ENCODE data around the gene GRAP. TPM values are rescaled to one million over a fixed set of nuclear protein-coding genes. Genes with fewer than 3 reads are reported as not detected.
A peak's percentile ranks its signal among the peaks of the same experiment; 100 is the strongest.

Gene GRAP
- total and polyA plus RNA-seq, 2 experiments from 2014 or later, result 0.54 TPM; not detected in 1

DNA sequence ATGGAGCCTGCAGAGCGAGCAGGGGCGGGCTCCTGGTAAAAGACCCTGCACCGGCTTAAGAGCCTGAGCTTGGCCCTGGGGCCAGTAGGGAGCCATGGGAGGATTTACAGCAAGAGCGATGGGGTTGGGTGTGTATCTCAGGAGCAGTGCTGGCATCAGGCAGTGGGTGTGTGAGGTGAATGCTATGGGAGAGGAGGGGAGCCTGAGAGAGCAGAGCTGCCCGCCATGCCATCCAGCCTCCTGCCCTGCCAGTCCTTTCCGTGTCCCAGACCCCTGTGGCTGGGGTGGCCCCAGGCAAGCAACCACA is 65.5 kb downstream of the GRAP start:
- H2AFZ ChIP-seq, result no peak overlapping the region
- no peaks in the 10 kb centered on the region for H3K27me3 ChIP-seq
- H3K4me2 ChIP-seq, result no peak overlapping the region

DNA sequence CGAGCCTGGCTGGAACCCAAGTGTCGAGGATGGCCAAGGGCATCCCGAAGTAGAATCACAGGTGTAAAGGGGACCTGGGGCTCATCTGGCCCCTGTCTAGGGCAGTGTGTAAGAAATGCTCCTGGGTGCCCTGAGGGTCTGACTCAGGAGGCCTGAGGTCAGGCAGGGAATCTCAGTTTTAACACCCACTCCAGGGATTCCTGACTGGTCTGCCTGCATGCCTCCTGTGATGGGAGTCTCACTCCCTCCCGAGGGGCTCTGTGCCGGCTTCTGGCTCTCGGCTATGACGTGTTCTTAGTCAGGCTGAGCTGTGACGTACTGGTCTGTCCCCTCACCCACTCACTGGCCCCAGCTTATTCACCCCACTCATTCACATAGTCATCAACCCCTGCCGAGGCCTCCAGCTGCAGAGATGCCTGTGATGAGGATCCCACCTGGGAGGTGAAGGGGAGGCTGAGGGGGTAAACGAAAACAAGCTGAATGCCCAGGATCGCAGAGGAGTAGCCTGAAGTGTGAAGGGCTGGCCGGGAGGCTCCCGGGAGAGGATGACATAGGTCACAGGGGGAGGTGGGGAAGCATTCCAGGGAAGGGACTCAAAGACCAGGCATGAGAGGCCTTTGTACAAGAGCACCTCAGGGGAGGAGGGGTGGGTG is 65.9 kb downstream of the GRAP start:
- WGBS (ENCODE audit: low lambda C conversion rate, missing lambda C conversion rate), result 82% methylated on average over 13 of the region's 13 CpGs
- H3K4me1 ChIP-seq (ENCODE audit: insufficient read depth), result peaks cover 12% of the 10 kb centered on the region
- no peak overlapping the region for H3K4me2 ChIP-seq
- no peaks in the 10 kb centered on the region for H3K27me3 ChIP-seq
- H3K36me3 ChIP-seq (replicated peaks; ENCODE audit: insufficient read depth, low read depth), result no peaks in the 10 kb centered on the region
- no peaks in the 10 kb centered on the region for H3K9me3 ChIP-seq (ENCODE audit: low read depth)
- no peaks in the 10 kb centered on the region for H3K9me2 ChIP-seq (replicated peaks; ENCODE audit: insufficient read depth)
- no peak overlapping the region for H2AFZ ChIP-seq
- no peaks in the 10 kb centered on the region for H4K20me1 ChIP-seq (ENCODE audit: insufficient read depth, poor library complexity, severe bottlenecking)
- TF ChIP-seq, protein P1, sequence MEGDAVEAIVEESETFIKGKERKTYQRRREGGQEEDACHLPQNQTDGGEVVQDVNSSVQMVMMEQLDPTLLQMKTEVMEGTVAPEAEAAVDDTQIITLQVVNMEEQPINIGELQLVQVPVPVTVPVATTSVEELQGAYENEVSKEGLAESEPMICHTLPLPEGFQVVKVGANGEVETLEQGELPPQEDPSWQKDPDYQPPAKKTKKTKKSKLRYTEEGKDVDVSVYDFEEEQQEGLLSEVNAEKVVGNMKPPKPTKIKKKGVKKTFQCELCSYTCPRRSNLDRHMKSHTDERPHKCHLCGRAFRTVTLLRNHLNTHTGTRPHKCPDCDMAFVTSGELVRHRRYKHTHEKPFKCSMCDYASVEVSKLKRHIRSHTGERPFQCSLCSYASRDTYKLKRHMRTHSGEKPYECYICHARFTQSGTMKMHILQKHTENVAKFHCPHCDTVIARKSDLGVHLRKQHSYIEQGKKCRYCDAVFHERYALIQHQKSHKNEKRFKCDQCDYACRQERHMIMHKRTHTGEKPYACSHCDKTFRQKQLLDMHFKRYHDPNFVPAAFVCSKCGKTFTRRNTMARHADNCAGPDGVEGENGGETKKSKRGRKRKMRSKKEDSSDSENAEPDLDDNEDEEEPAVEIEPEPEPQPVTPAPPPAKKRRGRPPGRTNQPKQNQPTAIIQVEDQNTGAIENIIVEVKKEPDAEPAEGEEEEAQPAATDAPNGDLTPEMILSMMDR (IDR thresholded peaks at IDR 0.05; ENCODE audit: poor library complexity), result no peak
- TF ChIP-seq EZH2phosphoT487 (IDR thresholded peaks at IDR 0.05; ENCODE audit: low read depth, severe bottlenecking, unreplicated experiment), result no peak
- no peak for TF ChIP-seq EZH2 (IDR thresholded peaks at IDR 0.05; ENCODE audit: borderline replicate concordance)
- H3K79me2 ChIP-seq, result no peaks in the 10 kb centered on the region
- H3K4me3 ChIP-seq, result no peak overlapping the region
- no peak for DNase-seq (ENCODE audit: low spot score)
- peak overlapping the region; percentile 90 for H3K27ac ChIP-seq

More for the DNA sequence above, 65.5 kb downstream of the GRAP start:
- Histone ChIP-seq H3K9me2 (replicated peaks; ENCODE audit: insufficient read depth) (no peaks in the 10 kb centered on the region), H3K4me1 (ENCODE audit: insufficient read depth) (peaks cover 12% of the 10 kb centered on the region), H3K36me3 (replicated peaks; ENCODE audit: insufficient read depth, low read depth) (no peaks in the 10 kb centered on the region), H3K27ac (peak overlapping the region; percentile 90), H4K20me1 (ENCODE audit: insufficient read depth, poor library complexity, severe bottlenecking) (no peaks in the 10 kb centered on the region), H3K9me3 (ENCODE audit: low read depth) (no peaks in the 10 kb centered on the region), H3K79me2 (no peaks in the 10 kb centered on the region), H3K4me3 (no peak overlapping the region)
- WGBS (ENCODE audit: low lambda C conversion rate, missing lambda C conversion rate), result 85% methylated on average over 6 of the region's 6 CpGs
- DNase-seq (ENCODE audit: low spot score), result no peak
- TF ChIP-seq, protein P1 (IDR thresholded peaks at IDR 0.05; ENCODE audit: poor library complexity), result no peak
- TF ChIP-seq EZH2phosphoT487 (IDR thresholded peaks at IDR 0.05; ENCODE audit: low read depth, severe bottlenecking, unreplicated experiment) (no peak), EZH2 (IDR thresholded peaks at IDR 0.05; ENCODE audit: borderline replicate concordance) (no peak)

DNA sequence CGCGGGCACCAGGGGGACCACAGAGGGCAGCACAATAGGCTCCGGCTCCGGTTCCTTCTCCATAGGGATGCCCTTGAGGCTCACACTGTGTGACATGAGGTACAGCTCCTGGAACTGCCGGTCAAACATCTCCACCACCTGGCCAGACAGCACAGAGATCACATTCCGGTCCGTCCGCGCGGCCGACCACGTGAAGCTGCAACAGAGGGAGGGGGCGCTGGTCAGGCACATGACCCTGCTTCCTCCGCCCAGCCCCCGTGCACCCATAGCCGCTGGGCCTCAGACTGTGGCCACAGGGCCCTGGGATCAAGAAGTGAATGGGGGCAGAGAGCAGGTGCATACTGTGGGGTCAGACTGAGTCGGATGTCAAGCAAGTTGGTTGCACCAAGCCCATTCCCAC is 68.1 kb downstream of the GRAP start:
- Histone ChIP-seq H4K20me1 (ENCODE audit: insufficient read depth, poor library complexity, severe bottlenecking) (no peaks in the 10 kb centered on the region), H3K79me2 (no peaks in the 10 kb centered on the region), H3K4me1 (ENCODE audit: insufficient read depth) (peaks cover 12% of the 10 kb centered on the region), H3K9me2 (replicated peaks; ENCODE audit: insufficient read depth) (no peaks in the 10 kb centered on the region), H3K4me2 (no peak overlapping the region), H3K9me3 (ENCODE audit: low read depth) (no peaks in the 10 kb centered on the region), H3K4me3 (no peak overlapping the region), H2AFZ (no peak overlapping the region), H3K27me3 (no peaks in the 10 kb centered on the region), H3K36me3 (replicated peaks; ENCODE audit: insufficient read depth, low read depth) (no peaks in the 10 kb centered on the region), H3K27ac (no peak overlapping the region)
- DNase-seq (ENCODE audit: low spot score), result no peak
- 97% methylated on average over 17 of the region's 17 CpGs for whole genome bisulfite sequencing (ENCODE audit: low lambda C conversion rate, missing lambda C conversion rate)
- TF ChIP-seq, protein P1 (IDR thresholded peaks at IDR 0.05; ENCODE audit: poor library complexity), result no peak

DNA sequence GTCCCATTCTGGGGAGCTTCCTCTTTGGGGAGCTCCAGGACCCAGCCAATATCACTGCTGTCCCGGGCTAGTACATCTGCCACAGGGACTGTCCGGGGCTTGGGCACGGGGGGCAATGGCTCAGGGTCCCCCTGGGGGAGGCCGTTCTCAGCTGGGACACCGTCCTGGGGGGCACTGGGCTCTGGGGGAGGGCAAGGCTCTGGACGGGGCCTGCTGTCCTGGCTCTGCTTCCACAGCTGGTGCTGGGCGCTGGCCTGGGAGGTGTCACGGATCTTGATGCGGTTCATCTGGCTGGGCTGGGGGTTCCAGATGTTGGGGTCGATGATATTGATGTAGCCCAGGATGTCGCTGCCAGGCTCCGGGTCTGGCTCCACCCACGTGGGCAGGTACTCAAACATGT is 68.7 kb downstream of the GRAP start:
- H3K36me3 ChIP-seq (replicated peaks; ENCODE audit: insufficient read depth, low read depth), result no peaks in the 10 kb centered on the region
- peaks cover 12% of the 10 kb centered on the region for H3K4me1 ChIP-seq (ENCODE audit: insufficient read depth)
- H3K27me3 ChIP-seq, result no peaks in the 10 kb centered on the region
- no peaks in the 10 kb centered on the region for H3K79me2 ChIP-seq
- no peak overlapping the region for H2AFZ ChIP-seq
- H3K9me2 ChIP-seq (replicated peaks; ENCODE audit: insufficient read depth), result no peaks in the 10 kb centered on the region
- TF ChIP-seq, protein P1 (IDR thresholded peaks at IDR 0.05; ENCODE audit: poor library complexity), result no peak
- TF ChIP-seq EZH2 (IDR thresholded peaks at IDR 0.05; ENCODE audit: borderline replicate concordance), result no peak
- no peak for TF ChIP-seq EZH2phosphoT487 (IDR thresholded peaks at IDR 0.05; ENCODE audit: low read depth, severe bottlenecking, unreplicated experiment)
- no peak overlapping the region for H3K4me3 ChIP-seq
- 94% methylated on average over 11 of the region's 13 CpGs for WGBS (ENCODE audit: low lambda C conversion rate, missing lambda C conversion rate)
- no peak for DNase-seq (ENCODE audit: low spot score)
- H3K9me3 ChIP-seq (ENCODE audit: low read depth), result no peaks in the 10 kb centered on the region
- H4K20me1 ChIP-seq (ENCODE audit: insufficient read depth, poor library complexity, severe bottlenecking), result no peaks in the 10 kb centered on the region
- no peak overlapping the region for H3K27ac ChIP-seq
- no peak overlapping the region for H3K4me2 ChIP-seq
